Psoas muscle (tissue), 8 donors: ENCODE data around the gene TMEM37. TPM values are rescaled to one million over a fixed set of nuclear protein-coding genes. Genes with fewer than 3 reads are reported as not detected.

Experiments
- ATAC-seq, 4 donors: fragments of 200-7000 bp; cut with Tn5 transposase; one replicate each; pipeline ENCODE4 v1.9.1; 2020; ENCODE audit warnings: moderate library complexity in 3 of 4, mild to moderate bottlenecking in 2 of 4
- DNase-seq, 2 donors: peaks; one replicate each; pipeline ENCODE4 v3.0.0-alpha.2; 2020
- H3K27ac ChIP-seq: fragments of 200-600 bp; one replicate; pipeline ENCODE4 v1.8.0; 2022
- H3K27me3 ChIP-seq, 3 donors: fragments of 200-600 bp in 1 of 3; one replicate each; pipeline versions ENCODE4 v1.6.1 to v1.8.0; 2013 to 2022; ENCODE audit warnings: low read length in 2 of 3, mild to moderate bottlenecking in 2 of 3, moderate library complexity in 1 of 3; ENCODE audit not compliant: insufficient read depth in 3 of 3
- H3K36me3 ChIP-seq, 2 donors: fragments of 200-600 bp in 1 of 2; one replicate each; pipeline versions ENCODE4 v1.6.1 to v1.8.0; 2013 to 2022; ENCODE audit warnings: low read depth in 1 of 2, mild to moderate bottlenecking in 1 of 2, moderate library complexity in 1 of 2; ENCODE audit not compliant: insufficient read depth in 1 of 2
- H3K4me1 ChIP-seq: fragments of 200-600 bp; one replicate; pipeline ENCODE4 v1.8.0; 2022
- H3K4me3 ChIP-seq: fragments of 200-600 bp; one replicate; pipeline ENCODE4 v1.8.0; 2022; ENCODE audit warnings: mild to moderate bottlenecking
- H3K9me3 ChIP-seq: fragments of 200-600 bp; one replicate; pipeline ENCODE4 v1.8.0; 2022
- WGBS, 3 donors: extraction: QIAGEN DNeasy Blood & Tissue Kit; methylation state at CpG; one replicate each; pipeline versions ENCODE4 v1.1.6 to v1.1.7; 2013; 5-methylcytosine and 5-hydroxymethylcytosine counted together
- intact Hi-C, 2 donors: fragments of 100-400 bp; cut with DNase I; formaldehyde crosslinking; loops; one replicate each; pipeline versions ENCODE4 v1.11.0 to v1.14.2; 2022
- polyA plus RNA-seq, 3 donors: library from polyadenylated mRNA; stranded (reverse); fragments of 200-250 nt; gene quantifications; one replicate each; pipeline ENCODE4 v1.2.3, GENCODE V29; 2013
- total RNA-seq, 4 donors: library from RNA; stranded (reverse); fragmentation: NEBNext Ultra II Directional in 2 of 4; extraction: Animal tissue kit (Norgen Biotek cat#: 25700) in 2 of 4; gene quantifications; one replicate each; pipeline versions ENCODE4 v1.2.1 to v1.2.4, GENCODE V29; 2021 to 2023
- TF ChIP-seq, protein P1 (sequence below): fragments of 200-600 bp; IDR thresholded peaks from one replicate; pipeline ENCODE4 v1.8.0; 2022; ENCODE audit warnings: antibody characterized with exemption
- donor health status: healthy with polysubstance abuse.
- donor health status: DM: no; HTN: no; CAD: no; lungs with moderate emphysema.
- donor health status: Bipolar disorder and iron deficiency.
- donor health status: healthy.
- donor health status: DM: yes; HTN: yes; CAD: no.
- donor health status: DM: no; HTN: no; CAD: no.
- donor health status: DM: no; HTN: no; CAD: no.
- donor health status: DM: yes; HTN: yes; CAD: no.

The TMEM37 gene
- total and polyA plus RNA-seq, 7 donors: 0.60 to 3.9 (median 0.96) TPM

GRCh38 chr2:119422360-119423107, 9.1 kb upstream of the TMEM37 start:
- ATAC-seq (no peak), DNase-seq (no peak)
- 79 to 91% (median 90%) methylated on average over 7 of the region's 7 CpGs for WGBS, 3 donors
- Histone ChIP-seq H3K27ac (no peak overlapping the region), H3K4me3 (no peak overlapping the region), H3K36me3 (no peaks in the 10 kb centered on the region), H3K9me3 (no peaks in the 10 kb centered on the region), H3K4me1 (no peaks in the 10 kb centered on the region), H3K27me3 (peaks cover 0 to 1% (median 0%) of the 10 kb centered on the region in 3 donors)
- TF ChIP-seq, protein P1, sequence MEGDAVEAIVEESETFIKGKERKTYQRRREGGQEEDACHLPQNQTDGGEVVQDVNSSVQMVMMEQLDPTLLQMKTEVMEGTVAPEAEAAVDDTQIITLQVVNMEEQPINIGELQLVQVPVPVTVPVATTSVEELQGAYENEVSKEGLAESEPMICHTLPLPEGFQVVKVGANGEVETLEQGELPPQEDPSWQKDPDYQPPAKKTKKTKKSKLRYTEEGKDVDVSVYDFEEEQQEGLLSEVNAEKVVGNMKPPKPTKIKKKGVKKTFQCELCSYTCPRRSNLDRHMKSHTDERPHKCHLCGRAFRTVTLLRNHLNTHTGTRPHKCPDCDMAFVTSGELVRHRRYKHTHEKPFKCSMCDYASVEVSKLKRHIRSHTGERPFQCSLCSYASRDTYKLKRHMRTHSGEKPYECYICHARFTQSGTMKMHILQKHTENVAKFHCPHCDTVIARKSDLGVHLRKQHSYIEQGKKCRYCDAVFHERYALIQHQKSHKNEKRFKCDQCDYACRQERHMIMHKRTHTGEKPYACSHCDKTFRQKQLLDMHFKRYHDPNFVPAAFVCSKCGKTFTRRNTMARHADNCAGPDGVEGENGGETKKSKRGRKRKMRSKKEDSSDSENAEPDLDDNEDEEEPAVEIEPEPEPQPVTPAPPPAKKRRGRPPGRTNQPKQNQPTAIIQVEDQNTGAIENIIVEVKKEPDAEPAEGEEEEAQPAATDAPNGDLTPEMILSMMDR: no peak
- intact Hi-C loops: no loop called here

GRCh38 chr2:119423108-119423444, 8.6 kb upstream of the TMEM37 start:
- H3K9me3 ChIP-seq: no peaks in the 10 kb centered on the region
- no peaks in the 10 kb centered on the region for H3K4me1 ChIP-seq
- DNase-seq (no peak), ATAC-seq (no peak)
- TF ChIP-seq, protein P1: no peak
- intact Hi-C loops: no loop called here
- 90 to 91% (median 90%) methylated on average over 2 of the region's 2 CpGs for WGBS, 3 donors
- H3K4me3 ChIP-seq: no peak overlapping the region
- H3K36me3 ChIP-seq: no peaks in the 10 kb centered on the region
- no peak overlapping the region for H3K27ac ChIP-seq
- peaks cover 0 to 1% (median 0%) of the 10 kb centered on the region in 3 donors for H3K27me3 ChIP-seq

GRCh38 chr2:119423811-119424210, 7.8 kb upstream of the TMEM37 start:
- Histone ChIP-seq H3K27me3 (peaks cover 0 to 1% (median 0%) of the 10 kb centered on the region in 3 donors), H3K4me1 (no peaks in the 10 kb centered on the region), H3K36me3 (no peaks in the 10 kb centered on the region), H3K27ac (no peak overlapping the region), H3K4me3 (no peak overlapping the region), H3K9me3 (no peaks in the 10 kb centered on the region)
- intact Hi-C loops: no loop called here
- DNase-seq (no peak), ATAC-seq (no peak)
- TF ChIP-seq, protein P1: no peak
- WGBS, 3 donors: 80 to 88% (median 86%) methylated on average over 2 of the region's 2 CpGs

GRCh38 chr2:119424284-119425118, 7.2 kb upstream of the TMEM37 start:
- no peak overlapping the region for H3K27ac ChIP-seq
- no peak overlapping the region for H3K4me3 ChIP-seq
- intact Hi-C loops: no loop called here
- no peak for DNase-seq
- no peak for ATAC-seq
- H3K36me3 ChIP-seq: no peaks in the 10 kb centered on the region
- 88 to 93% (median 89%) methylated on average over 10 of the region's 10 CpGs for WGBS, 3 donors
- TF ChIP-seq, protein P1: no peak
- H3K4me1 ChIP-seq: no peaks in the 10 kb centered on the region
- H3K9me3 ChIP-seq: no peaks in the 10 kb centered on the region
- peaks cover 0 to 1% (median 0%) of the 10 kb centered on the region in 3 donors for H3K27me3 ChIP-seq
